Spleen (tissue), 11 donors: ENCODE data around the gene METTL13. TPM values are rescaled to one million over a fixed set of nuclear protein-coding genes. Genes with fewer than 3 reads are reported as not detected.
A peak's percentile ranks its signal among the peaks of the same experiment; 100 is the strongest.

Source experiments
- DNase-seq: peaks from one replicate; pipeline ENCODE4 v3.0.0-alpha.2; 2020
- H3K27ac ChIP-seq, 8 donors: fragments of 200-600 bp; sonication (generic) in 7 of 8; 1 replicate in 4 of 8; 2 replicates in 4 of 8; pipeline versions ENCODE4 v1.5.0 to v1.8.0; 2016 to 2021; ENCODE audit warnings: inconsistent platforms in 4 of 8, mild to moderate bottlenecking in 4 of 8, moderate library complexity in 1 of 8
- H3K27me3 ChIP-seq, 7 donors: fragments of 200-600 bp; sonication (generic) in 6 of 7; replicated peaks in 1 of 7; 1 replicate in 4 of 7; 2 replicates in 3 of 7; pipeline versions ENCODE4 v1.5.0 to v1.8.0; 2016 to 2021; ENCODE audit warnings: inconsistent platforms in 3 of 7, mild to moderate bottlenecking in 1 of 7
- H3K36me3 ChIP-seq, 6 donors: fragments of 200-600 bp; sonication (generic) in 5 of 6; 1 replicate in 4 of 6; 2 replicates in 2 of 6; pipeline versions ENCODE4 v1.5.0 to v1.8.0; 2016 to 2021; ENCODE audit warnings: inconsistent platforms in 2 of 6
- H3K4me1 ChIP-seq, 6 donors: fragments of 200-600 bp; sonication (generic) in 5 of 6; 1 replicate in 3 of 6; 2 replicates in 3 of 6; pipeline versions ENCODE4 v1.5.0 to v1.8.0; 2016 to 2021; ENCODE audit warnings: inconsistent platforms in 3 of 6
- H3K4me3 ChIP-seq, 8 donors: fragments of 200-600 bp; sonication (generic) in 7 of 8; 1 replicate in 4 of 8; 2 replicates in 4 of 8; pipeline versions ENCODE4 v1.5.0 to v1.8.0; 2016 to 2021; ENCODE audit warnings: inconsistent platforms in 4 of 8, mild to moderate bottlenecking in 4 of 8, moderate library complexity in 2 of 8
- H3K9me3 ChIP-seq, 8 donors: fragments of 200-600 bp; sonication (generic) in 7 of 8; 1 replicate in 4 of 8; 2 replicates in 4 of 8; pipeline versions ENCODE4 v1.5.0 to v1.8.0; 2016 to 2021; ENCODE audit warnings: inconsistent platforms in 4 of 8
- CTCF ChIP-seq, 11 experiments: fragments of 200-600 bp in 7 of 11; fragments of 450-650 bp in 4 of 11; sonication (generic) in 4 of 11; IDR thresholded peaks in 8 of 11; conservative IDR thresholded peaks in 3 of 11; 1 replicate in 7 of 11; 2 replicates in 4 of 11; pipeline versions ENCODE4 v1.4.0 to v1.8.0; 2016 to 2021; ENCODE audit warnings: antibody characterized with exemption in 11 of 11, inconsistent platforms in 4 of 11, mild to moderate bottlenecking in 1 of 11
- POLR2A ChIP-seq, 3 donors: fragments of 450-650 bp; IDR thresholded peaks; one replicate each; pipeline ENCODE4 v1.5.1; 2017; ENCODE audit warnings: antibody characterized with exemption in 3 of 3, mild to moderate bottlenecking in 1 of 3
- POLR2AphosphoS5 ChIP-seq, 3 donors: sonication (generic); formaldehyde crosslinking; IDR thresholded peaks; one replicate each; pipeline ENCODE4 v1.5.1; 2017; ENCODE audit warnings: antibody characterized with exemption in 3 of 3
- WGBS, 5 donors: extraction: QIAGEN DNeasy Blood & Tissue Kit in 3 of 5; methylation state at CpG; one replicate each; pipeline versions ENCODE4 v1.1.5 to v1.1.7; 2013 to 2018; 5-methylcytosine and 5-hydroxymethylcytosine counted together
- intact Hi-C: fragments of 100-400 bp; cut with DNase I; formaldehyde crosslinking; loops from one replicate; pipeline ENCODE4 v1.15.0; 2023; ENCODE audit warnings: low total_unique reads
- polyA plus RNA-seq, 3 donors: library from polyadenylated mRNA; stranded (reverse); fragments of 200-250 nt; gene quantifications; one replicate each; pipeline ENCODE4 v1.2.1, GENCODE V29; 2013
- total RNA-seq, 7 donors: library from RNA; depleted of rRNA in 3 of 7; stranded (reverse); fragments of >200 nt in 3 of 7; fragmentation: NEBNext Ultra II Directional in 4 of 7; extraction: Animal tissue kit (Norgen Biotek cat#: 25700) in 4 of 7; gene quantifications; one replicate each; pipeline versions ENCODE4 v1.1.0 to v1.2.1, GENCODE V29; 2016 to 2021
- donor health status: healthy with polysubstance abuse.
- donor health status: DM: no; HTN: no; CAD: no; lungs with moderate emphysema.
- donor health status: DM: no; HTN: no; CAD: no.
- donor health status: Bipolar disorder and iron deficiency.
- donor health status: healthy.
- donor health status: DM: no; HTN: no; CAD: no.
- donor health status: DM: yes; HTN: yes; CAD: no.

The METTL13 gene
- total and polyA plus RNA-seq, 10 donors, result 10.3 to 29.6 (median 24.8) TPM

GRCh38 chr1:171785766-171786165, 4.3 kb downstream of the METTL13 start:
- 90 to 95% (median 92%) methylated on average over 8 to 9 of the region's 9 CpGs for WGBS, 5 donors
- H3K4me3 ChIP-seq, result no peak overlapping the region
- no peak overlapping the region for H3K27ac ChIP-seq
- TF ChIP-seq POLR2AphosphoS5 (IDR thresholded peaks at IDR 0.05) (peak in 1 of 3 donors; percentile 18), CTCF (IDR thresholded peaks at IDR 0.05 in 8 of 11, conservative IDR thresholded peaks at IDR 0.05 in 3 of 11) (no peak), POLR2A (IDR thresholded peaks at IDR 0.05) (no peak)
- H3K27me3 ChIP-seq, result no peaks in the 10 kb centered on the region
- peaks cover 16 to 75% (median 61%) of the 10 kb centered on the region in 6 donors for H3K36me3 ChIP-seq
- DNase-seq, result no peak
- intact Hi-C loops, result loop anchor here (10.0 kb wide), 1 partner anchor 301 kb away; the partner anchor contains the start of gene PRRC2C
- peaks cover 20 to 59% (median 41%) of the 10 kb centered on the region in 6 donors for H3K4me1 ChIP-seq
- no peaks in the 10 kb centered on the region for H3K9me3 ChIP-seq

- TF ChIP-seq POLR2A (IDR thresholded peaks at IDR 0.05) (no peak), POLR2AphosphoS5 (IDR thresholded peaks at IDR 0.05) (no peak), CTCF (IDR thresholded peaks at IDR 0.05 in 8 of 11, conservative IDR thresholded peaks at IDR 0.05 in 3 of 11) (no peak)
- H3K9me3 ChIP-seq, result no peaks in the 10 kb centered on the region
- intact Hi-C loops, result loop anchor here (10.0 kb wide), 1 partner anchor 302 kb away; the partner anchor contains the start of gene PRRC2C
- no peak for DNase-seq
- peaks cover 16 to 83% (median 69%) of the 10 kb centered on the region in 6 donors for H3K36me3 ChIP-seq
- WGBS, 5 donors, result 96 to 100% (median 98%) methylated on average over 2 of the region's 2 CpGs
- H3K4me1 ChIP-seq, result peaks cover 20 to 58% (median 40%) of the 10 kb centered on the region in 6 donors
- H3K27ac ChIP-seq, result no peak overlapping the region
- H3K4me3 ChIP-seq, result no peak overlapping the region
- H3K27me3 ChIP-seq, result no peaks in the 10 kb centered on the region
Observed at GRCh38 chr1:171786534-171786933, 5.1 kb downstream of the METTL13 start.

- H3K36me3 ChIP-seq, result peaks cover 19 to 96% (median 82%) of the 10 kb centered on the region in 6 donors
- no peak overlapping the region for H3K4me3 ChIP-seq
- intact Hi-C loops, result loop anchor here (10.0 kb wide), 1 partner anchor 303 kb away; the partner anchor contains the start of gene PRRC2C
- H3K9me3 ChIP-seq, result no peaks in the 10 kb centered on the region
- no peaks in the 10 kb centered on the region for H3K27me3 ChIP-seq
- no peak for TF ChIP-seq POLR2AphosphoS5 (IDR thresholded peaks at IDR 0.05)
- no peak for TF ChIP-seq CTCF (IDR thresholded peaks at IDR 0.05 in 8 of 11, conservative IDR thresholded peaks at IDR 0.05 in 3 of 11)
- no peak for TF ChIP-seq POLR2A (IDR thresholded peaks at IDR 0.05)
- peaks cover 15 to 46% (median 30%) of the 10 kb centered on the region in 6 donors for H3K4me1 ChIP-seq
- DNase-seq, result no peak
- WGBS, 5 donors, result 95 to 98% (median 97%) methylated on average over 12 to 15 of the region's 15 CpGs
- H3K27ac ChIP-seq, result no peak overlapping the region
Observed at GRCh38 chr1:171787686-171788480, 6.4 kb downstream of the METTL13 start.

GRCh38 chr1:171788696-171789095, 7.2 kb downstream of the METTL13 start:
- peaks cover 19 to 100% (median 89%) of the 10 kb centered on the region in 6 donors for H3K36me3 ChIP-seq
- TF ChIP-seq POLR2AphosphoS5 (IDR thresholded peaks at IDR 0.05), result no peak
- TF ChIP-seq CTCF (IDR thresholded peaks at IDR 0.05 in 8 of 11, conservative IDR thresholded peaks at IDR 0.05 in 3 of 11), result no peak
- no peak for TF ChIP-seq POLR2A (IDR thresholded peaks at IDR 0.05)
- no peak overlapping the region for H3K27ac ChIP-seq
- no peaks in the 10 kb centered on the region for H3K9me3 ChIP-seq
- H3K4me3 ChIP-seq, result no peak overlapping the region
- no peaks in the 10 kb centered on the region for H3K27me3 ChIP-seq
- peaks cover 9 to 38% (median 22%) of the 10 kb centered on the region in 6 donors for H3K4me1 ChIP-seq
- 84 to 96% (median 90%) methylated on average over 5 of the region's 5 CpGs for WGBS, 5 donors
- DNase-seq, result no peak
- intact Hi-C loops, result loop anchor here (10.0 kb wide), 1 partner anchor 304 kb away; the partner anchor contains the start of gene PRRC2C
